Activated CD8-positive, alpha-beta T cell treated with anti-CD3 and anti-CD28 coated beads for 36 hours (primary cell): ENCODE measurements around the gene MAPK8IP1. TPM values are rescaled to one million over a fixed set of nuclear protein-coding genes. Genes with fewer than 3 reads are reported as not detected.

Experiments
- ATAC-seq: fragments of 200-7000 bp; cut with Tn5 transposase; one replicate; pipeline ENCODE4 v1.10.0; 2021; ENCODE audit warnings: mild to moderate bottlenecking, moderate library complexity
- CTCF ChIA-PET: fragments of 350-600 bp; sonication (Branson Sonifier 250); formaldehyde crosslinking; loops from one replicate; lab custom pipeline; 2021; ENCODE audit warnings: antibody characterized with exemption; lab: Charles Lee
- POLR2A ChIA-PET: fragments of 350-600 bp; sonication (Branson Sonifier 250); formaldehyde crosslinking; loops from one replicate; lab custom pipeline; 2021; ENCODE audit warnings: antibody characterized with exemption; lab: Charles Lee
- DNase-seq: peaks from one replicate; pipeline ENCODE4 v3.0.0-alpha.2; 2020
- H3K27ac Mint-ChIP-seq: one replicate; pipeline ENCODE4 v1.8.0; 2021; ENCODE audit warnings: mild to moderate bottlenecking, mixed read lengths
- H3K27me3 Mint-ChIP-seq: one replicate; pipeline ENCODE4 v1.8.0; 2021; ENCODE audit warnings: mixed read lengths
- H3K36me3 Mint-ChIP-seq: one replicate; pipeline ENCODE4 v1.8.0; 2021; ENCODE audit warnings: low read depth, mixed read lengths
- H3K4me1 Mint-ChIP-seq: one replicate; pipeline ENCODE4 v1.8.0; 2021; ENCODE audit warnings: low read depth, mixed read lengths
- H3K4me3 Mint-ChIP-seq: one replicate; pipeline ENCODE4 v1.8.0; 2021; ENCODE audit warnings: mild to moderate bottlenecking, moderate library complexity, mixed read lengths
- H3K9me3 Mint-ChIP-seq: one replicate; pipeline ENCODE4 v1.8.0; 2021; ENCODE audit warnings: mixed read lengths
- intact Hi-C: fragments of 100-400 bp; cut with micrococcal nuclease; formaldehyde crosslinking; loops from one replicate; pipeline ENCODE4 v1.10.0; 2022
- total RNA-seq, 2 experiments: library from RNA; stranded (reverse); gene quantifications; one replicate each; pipeline ENCODE4 v1.2.3, GENCODE V29; 2021
- TF ChIP-seq, protein P1 (sequence below): fragments of 200-600 bp; IDR thresholded peaks from one replicate; pipeline ENCODE4 v1.8.0; 2022; ENCODE audit warnings: antibody characterized with exemption, mild to moderate bottlenecking

MAPK8IP1 gene
- total RNA-seq, 2 experiments from 2014 or later, result 1.4 to 1.8 TPM

DNA sequence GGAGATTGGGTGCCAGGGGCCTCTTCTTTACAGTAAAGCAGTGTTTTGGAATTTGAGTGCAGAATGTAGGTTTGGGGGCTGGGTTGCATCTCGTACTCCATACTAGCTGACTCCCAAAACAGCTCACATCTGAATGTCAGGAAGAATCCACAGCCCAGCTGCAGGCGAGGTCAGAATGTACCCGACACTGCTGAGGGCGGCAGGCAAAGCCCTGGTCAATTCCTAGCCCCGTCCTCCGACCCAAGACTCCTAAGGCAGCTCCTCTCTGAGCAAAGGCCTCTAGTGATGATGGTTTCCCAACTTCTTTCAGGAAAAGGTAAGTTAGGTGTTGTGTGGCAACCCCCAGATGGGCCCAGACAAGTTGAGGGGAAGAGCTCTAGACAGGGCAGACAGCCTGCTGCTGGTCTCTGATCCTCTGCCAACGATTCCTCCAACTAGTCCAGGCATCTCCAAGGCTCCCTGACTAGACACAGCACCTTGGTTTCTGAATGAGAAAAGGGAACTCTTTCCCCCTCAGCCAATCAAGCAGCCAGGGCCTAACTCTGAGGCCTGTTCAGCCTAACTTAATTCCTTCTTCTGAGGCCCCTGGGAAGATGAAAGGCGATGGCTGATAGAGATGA lies 45.6 kb downstream of the MAPK8IP1 start:
- H3K36me3 Mint-ChIP-seq, result peaks cover 2% of the 10 kb centered on the region
- no peaks in the 10 kb centered on the region for H3K27me3 Mint-ChIP-seq
- DNase-seq (no peak), ATAC-seq (no peak)
- peaks cover 26% of the 10 kb centered on the region for H3K4me1 Mint-ChIP-seq
- intact Hi-C loops, result no loop called here
- CTCF ChIA-PET, result interaction anchor here (0.6 to 1.2 kb wide), 3 partner anchors 12 to 77 kb away, joined by 3 read pairs; no protein-coding TSS in a partner anchor
- H3K27ac Mint-ChIP-seq, result peak overlapping the region; percentile 38
- H3K9me3 Mint-ChIP-seq, result no peaks in the 10 kb centered on the region
- H3K4me3 Mint-ChIP-seq, result no peak overlapping the region
- TF ChIP-seq, protein P1, sequence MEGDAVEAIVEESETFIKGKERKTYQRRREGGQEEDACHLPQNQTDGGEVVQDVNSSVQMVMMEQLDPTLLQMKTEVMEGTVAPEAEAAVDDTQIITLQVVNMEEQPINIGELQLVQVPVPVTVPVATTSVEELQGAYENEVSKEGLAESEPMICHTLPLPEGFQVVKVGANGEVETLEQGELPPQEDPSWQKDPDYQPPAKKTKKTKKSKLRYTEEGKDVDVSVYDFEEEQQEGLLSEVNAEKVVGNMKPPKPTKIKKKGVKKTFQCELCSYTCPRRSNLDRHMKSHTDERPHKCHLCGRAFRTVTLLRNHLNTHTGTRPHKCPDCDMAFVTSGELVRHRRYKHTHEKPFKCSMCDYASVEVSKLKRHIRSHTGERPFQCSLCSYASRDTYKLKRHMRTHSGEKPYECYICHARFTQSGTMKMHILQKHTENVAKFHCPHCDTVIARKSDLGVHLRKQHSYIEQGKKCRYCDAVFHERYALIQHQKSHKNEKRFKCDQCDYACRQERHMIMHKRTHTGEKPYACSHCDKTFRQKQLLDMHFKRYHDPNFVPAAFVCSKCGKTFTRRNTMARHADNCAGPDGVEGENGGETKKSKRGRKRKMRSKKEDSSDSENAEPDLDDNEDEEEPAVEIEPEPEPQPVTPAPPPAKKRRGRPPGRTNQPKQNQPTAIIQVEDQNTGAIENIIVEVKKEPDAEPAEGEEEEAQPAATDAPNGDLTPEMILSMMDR, result no peak
- POLR2A ChIA-PET, result no interaction called here

DNA sequence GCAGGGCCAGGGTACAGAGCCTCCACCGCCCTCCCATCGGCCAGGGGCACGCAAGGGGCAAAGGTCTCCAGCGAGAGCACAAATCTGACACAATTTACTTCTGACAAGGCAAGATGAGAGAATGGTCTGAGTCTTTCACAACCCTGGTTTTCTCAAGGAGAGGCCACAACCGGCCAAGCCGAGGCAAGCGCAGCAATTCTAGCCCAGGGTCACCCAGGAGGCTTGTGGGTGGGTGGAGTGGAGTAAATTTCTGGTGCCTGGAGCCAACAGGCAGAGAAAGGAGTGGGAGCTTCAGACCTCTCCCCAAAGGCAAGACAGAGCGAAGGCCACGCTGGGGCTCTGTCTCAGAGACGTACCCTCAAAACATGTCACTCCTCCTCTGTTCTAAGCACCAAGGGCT lies 46.3 kb downstream of the MAPK8IP1 start:
- ATAC-seq (no peak), DNase-seq (no peak)
- Mint-ChIP-seq H3K4me3 (no peak overlapping the region), H3K9me3 (no peaks in the 10 kb centered on the region), H3K27ac (no peak overlapping the region), H3K36me3 (peaks cover 2% of the 10 kb centered on the region), H3K27me3 (no peaks in the 10 kb centered on the region), H3K4me1 (peaks cover 26% of the 10 kb centered on the region)
- TF ChIP-seq, protein P1, result no peak
- intact Hi-C loops, result no loop called here
- ChIA-PET CTCF (interaction anchor here (0.6 kb wide), 1 partner anchor 77 kb away, joined by 3 read pairs; no protein-coding TSS in a partner anchor), POLR2A (no interaction called here)

DNA sequence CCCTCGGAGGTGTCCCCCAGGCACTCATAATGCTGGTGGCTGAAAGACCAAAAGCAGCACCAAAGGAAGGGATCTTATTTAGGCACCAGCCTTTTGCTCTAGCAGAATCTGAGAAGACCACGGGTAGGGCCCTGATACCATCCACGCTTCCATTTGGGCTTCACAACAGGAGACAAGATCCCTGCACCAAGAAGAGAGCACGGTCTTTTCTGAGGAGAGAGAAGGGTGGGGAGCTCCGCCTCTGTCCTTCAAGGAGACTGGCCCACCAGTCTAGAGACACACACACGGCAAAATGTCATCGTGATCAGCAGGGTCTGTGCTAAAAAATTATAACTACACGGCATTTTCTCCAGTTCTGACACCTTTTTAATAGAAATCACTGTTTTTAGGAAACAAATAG lies 46.8 kb downstream of the MAPK8IP1 start:
- Mint-ChIP-seq H3K27ac (no peak overlapping the region), H3K36me3 (peaks cover 2% of the 10 kb centered on the region), H3K4me1 (peaks cover 23% of the 10 kb centered on the region), H3K4me3 (no peak overlapping the region), H3K27me3 (no peaks in the 10 kb centered on the region), H3K9me3 (no peaks in the 10 kb centered on the region)
- TF ChIP-seq, protein P1, result no peak
- DNase-seq, result no peak
- intact Hi-C loops, result no loop called here
- no peak for ATAC-seq
- ChIA-PET CTCF (interaction anchor here (0.8 to 1.5 kb wide), 2 partner anchors 9 to 376 kb away, joined by 3 read pairs; no protein-coding TSS in a partner anchor), POLR2A (no interaction called here)

DNA sequence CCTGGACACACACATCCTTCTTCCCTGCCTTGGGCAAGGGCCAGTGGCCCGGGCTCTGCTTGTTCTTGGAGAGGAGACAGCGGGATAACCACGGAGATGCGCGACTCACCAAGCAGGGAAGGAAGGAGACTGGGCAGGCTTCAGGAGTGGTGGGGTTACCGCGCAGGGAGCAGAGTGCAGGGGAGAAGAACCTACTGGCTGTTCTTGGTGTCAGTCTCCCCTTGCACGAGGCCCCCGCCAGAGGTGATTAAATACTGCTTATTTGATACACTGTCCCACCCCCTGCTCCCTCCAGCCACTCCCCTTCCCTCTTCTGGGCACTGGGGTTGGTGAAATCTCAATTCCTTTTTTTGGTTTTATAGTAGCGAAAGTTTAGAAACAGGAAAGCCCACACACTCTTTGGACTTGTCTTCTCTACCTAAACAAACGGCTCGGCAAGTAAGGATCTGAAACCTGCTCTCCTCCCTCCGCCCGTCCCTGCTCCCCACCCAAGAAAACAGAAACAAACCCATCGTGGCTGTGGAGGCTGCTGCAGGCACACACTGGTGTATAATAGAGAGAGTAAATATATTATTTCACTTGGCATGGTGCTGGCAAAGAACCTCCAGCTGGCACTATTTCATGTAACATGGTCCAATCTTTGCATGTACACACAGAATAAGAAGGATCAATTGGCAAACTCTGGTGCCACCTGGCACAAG lies 47.8 kb downstream of the MAPK8IP1 start:
- TF ChIP-seq, protein P1, result no peak
- H3K36me3 Mint-ChIP-seq, result peaks cover 2% of the 10 kb centered on the region
- no peak overlapping the region for H3K4me3 Mint-ChIP-seq
- H3K27me3 Mint-ChIP-seq, result no peaks in the 10 kb centered on the region
- H3K27ac Mint-ChIP-seq, result no peak overlapping the region
- DNase-seq, result no peak
- POLR2A ChIA-PET, result no interaction called here
- intact Hi-C loops, result no loop called here
- CTCF ChIA-PET, result interaction anchor here (0.8 to 1.5 kb wide), 2 partner anchors 10 to 375 kb away, joined by 3 read pairs; no protein-coding TSS in a partner anchor
- no peaks in the 10 kb centered on the region for H3K9me3 Mint-ChIP-seq
- ATAC-seq, result no peak
- H3K4me1 Mint-ChIP-seq, result peaks cover 18% of the 10 kb centered on the region
